K562 treated with DMSO at 1 percent for 12 hours (cell line): ENCODE data around the gene KIR2DL3. TPM values are rescaled to one million over a fixed set of nuclear protein-coding genes. Genes with fewer than 3 reads are reported as not detected.

Source experiments
- total RNA-seq: library from RNA; unstranded; fragments of 300-600 nt; gene quantifications from 2 replicates; pipeline ENCODE4 v1.2.3, GENCODE V29; 2022; ENCODE audit not compliant: insufficient read depth

The KIR2DL3 gene
- total RNA-seq: not detected in 2 replicates

DNA sequence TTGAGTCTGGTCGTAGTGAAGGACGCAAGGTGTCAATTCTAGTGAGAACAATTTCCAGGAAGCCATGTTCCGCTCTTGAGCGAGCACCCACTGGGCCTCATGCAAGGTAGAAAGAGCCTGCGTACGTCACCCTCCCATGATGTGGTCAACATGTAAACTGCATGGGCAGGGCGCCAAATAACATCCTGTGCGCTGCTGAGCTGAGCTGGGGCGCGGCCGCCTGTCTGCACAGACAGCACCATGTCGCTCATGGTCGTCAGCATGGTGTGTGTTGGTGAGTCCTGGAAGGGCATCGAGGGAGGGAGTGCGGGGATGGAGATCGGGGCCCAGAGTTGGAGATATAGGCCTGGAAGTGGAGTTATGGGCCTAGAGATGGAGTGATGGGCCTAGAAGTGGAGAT, at the start of gene KIR2DL3:
Gene KIR2DL3, plus strand, starts transcription at position 208 of the 400 bp plus-strand sequence. Its CDS starts 33 bp downstream, at position 241.

DNA sequence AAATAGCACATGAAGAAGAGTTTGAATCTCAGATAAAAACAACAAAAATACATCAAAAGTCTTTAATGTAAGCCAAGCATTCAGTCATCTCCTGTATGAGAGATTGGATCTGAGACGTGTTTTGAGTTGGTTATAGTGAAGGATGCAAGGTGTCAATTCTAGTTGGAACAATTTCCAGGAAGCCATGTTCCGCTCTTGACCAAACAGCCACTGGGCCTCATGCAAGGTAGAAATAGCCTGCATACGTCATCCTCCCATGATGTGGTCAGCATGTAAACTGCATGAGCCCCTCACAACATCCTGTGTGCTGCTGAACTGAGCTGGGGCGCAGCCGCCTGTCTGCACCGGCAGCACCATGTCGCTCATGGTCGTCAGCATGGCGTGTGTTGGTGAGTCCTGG, 14.2 kb upstream of the KIR2DL3 start, which contains the start of gene KIR3DL3:
Gene KIR3DL3, plus strand, starts transcription at position 301 of the 400 bp plus-strand sequence. Its CDS starts 55 bp downstream, at position 356.

DNA sequence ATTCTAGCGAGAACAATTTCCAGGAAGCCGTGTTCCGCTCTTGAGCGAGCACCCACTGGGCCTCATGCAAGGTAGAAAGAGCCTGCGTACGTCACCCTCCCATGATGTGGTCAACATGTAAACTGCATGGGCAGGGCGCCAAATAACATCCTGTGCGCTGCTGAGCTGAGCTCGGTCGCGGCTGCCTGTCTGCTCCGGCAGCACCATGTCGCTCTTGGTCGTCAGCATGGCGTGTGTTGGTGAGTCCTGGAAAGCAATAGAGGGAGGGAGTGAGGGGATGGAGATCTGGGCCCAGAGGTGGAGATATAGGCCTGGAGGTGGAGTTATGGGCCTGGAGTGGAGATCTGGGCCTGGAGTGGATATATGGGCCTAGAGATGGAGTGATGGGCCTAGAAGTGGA, 31.3 kb downstream of the KIR2DL3 start, which contains the start of gene KIR2DL1:
Gene KIR2DL1, plus strand, starts transcription at position 148 of the 400 bp plus-strand sequence. Its CDS starts 58 bp downstream, at position 206.

Other genes with a start within 250 kb of the KIR2DL3 start
- gene LAIR2, start 235.7 kb upstream of the KIR2DL3 start, total RNA-seq: not detected in 2 replicates
- 7.6 and 9.8 TPM in 2 replicates for gene LILRA2, start 164.7 kb upstream of the KIR2DL3 start, total RNA-seq
- not detected in 2 replicates for gene LILRA1, start 144.9 kb upstream of the KIR2DL3 start, total RNA-seq
- not detected in 2 replicates for gene LILRB1, start 108.0 kb upstream of the KIR2DL3 start, total RNA-seq
- not detected in 2 replicates for gene LILRB4, start 75.5 kb upstream of the KIR2DL3 start, total RNA-seq
- gene KIR3DL3, start 14.1 kb upstream of the KIR2DL3 start, total RNA-seq: not detected in 2 replicates
- gene KIR2DL1, start 31.3 kb downstream of the KIR2DL3 start, total RNA-seq: not detected in 2 replicates
- gene KIR2DL4, start 65.1 kb downstream of the KIR2DL3 start, total RNA-seq: not detected in 2 replicates
- not detected in 2 replicates for gene KIR3DL1, start 78.0 kb downstream of the KIR2DL3 start, total RNA-seq
- gene KIR2DS4, start 94.2 kb downstream of the KIR2DL3 start, total RNA-seq: not detected in 2 replicates
- gene KIR3DL2, start 111.9 kb downstream of the KIR2DL3 start, total RNA-seq: not detected in 2 replicates
- gene FCAR, start 135.7 kb downstream of the KIR2DL3 start, total RNA-seq: not detected in 2 replicates
- not detected in 2 replicates for gene NCR1, start 167.6 kb downstream of the KIR2DL3 start, total RNA-seq
- gene NLRP7, start 209.0 kb downstream of the KIR2DL3 start, total RNA-seq: 0.19 TPM in 1 of 2 replicates, not detected in the other
- gene NLRP2, start 227.9 kb downstream of the KIR2DL3 start, total RNA-seq: 21.9 and 41.0 TPM in 2 replicates